Raji (cell line): ENCODE data around the gene LARP4B.

Experiments used
- POLR2A ChIP-seq: IDR thresholded peaks from 2 replicates; pipeline ENCODE4 v1.6.1; 2011; ENCODE audit warnings: low read depth, low read length, control low read depth; ENCODE audit not compliant: insufficient read depth

Gene LARP4B

GRCh38 chr10:867807-868206 lies 63.7 kb downstream of the LARP4B start:
- no peak for TF ChIP-seq POLR2A

- no peak for TF ChIP-seq POLR2A
Measured at GRCh38 chr10:866577-866941, 64.9 kb downstream of the LARP4B start.

GRCh38 chr10:865924-866576 lies 65.5 kb downstream of the LARP4B start:
- no peak for TF ChIP-seq POLR2A

- TF ChIP-seq POLR2A = no peak
Measured at GRCh38 chr10:865257-865656, 66.2 kb downstream of the LARP4B start.

GRCh38 chr10:860519-860918 lies 71.0 kb downstream of the LARP4B start:
- no peak for TF ChIP-seq POLR2A

- no peak for TF ChIP-seq POLR2A
Measured at GRCh38 chr10:856416-857157, 74.9 kb downstream of the LARP4B start.

- no peak for TF ChIP-seq POLR2A
Measured at GRCh38 chr10:855671-856070, 75.8 kb downstream of the LARP4B start.

GRCh38 chr10:855079-855478 lies 76.4 kb downstream of the LARP4B start:
- TF ChIP-seq POLR2A = no peak

- TF ChIP-seq POLR2A = no peak
Measured at GRCh38 chr10:853017-853416, 78.5 kb downstream of the LARP4B start.

GRCh38 chr10:852386-852785 lies 79.1 kb downstream of the LARP4B start:
- TF ChIP-seq POLR2A = no peak

- no peak for TF ChIP-seq POLR2A
Measured at GRCh38 chr10:851901-852300, 79.6 kb downstream of the LARP4B start.

- no peak for TF ChIP-seq POLR2A
Measured at GRCh38 chr10:850093-850492, 81.4 kb downstream of the LARP4B start.

GRCh38 chr10:847868-848267 lies 83.6 kb downstream of the LARP4B start:
- no peak for TF ChIP-seq POLR2A

- TF ChIP-seq POLR2A = no peak
Measured at GRCh38 chr10:846126-846685, 85.3 kb downstream of the LARP4B start.

- TF ChIP-seq POLR2A = no peak
Measured at GRCh38 chr10:845526-845925, 86.0 kb downstream of the LARP4B start.

GRCh38 chr10:844552-844951 lies 87.0 kb downstream of the LARP4B start:
- no peak for TF ChIP-seq POLR2A
